Glutamatergic neuron (in vitro differentiated cells): ENCODE measurements around the gene KRTAP5-7. TPM values are rescaled to one million over a fixed set of nuclear protein-coding genes. Genes with fewer than 3 reads are reported as not detected.

Experiments
- DNase-seq: peaks from one replicate; pipeline ENCODE4 v3.0.0; 2022
- H3K27ac Mint-ChIP-seq: one replicate; pipeline ENCODE4 v1.8.0; 2020; ENCODE audit warnings: mild to moderate bottlenecking, mixed read lengths, inconsistent platforms; ENCODE audit not compliant: unreplicated experiment
- H3K27me3 Mint-ChIP-seq: one replicate; pipeline ENCODE4 v1.8.0; 2020; ENCODE audit warnings: mild to moderate bottlenecking, moderate library complexity, mixed read lengths, inconsistent platforms; ENCODE audit not compliant: unreplicated experiment
- H3K36me3 Mint-ChIP-seq: one replicate; pipeline ENCODE4 v1.8.0; 2020; ENCODE audit warnings: mild to moderate bottlenecking, mixed read lengths, inconsistent platforms; ENCODE audit not compliant: unreplicated experiment
- H3K4me1 Mint-ChIP-seq: one replicate; pipeline ENCODE4 v1.8.0; 2020; ENCODE audit warnings: mild to moderate bottlenecking, low read depth, mixed read lengths, inconsistent platforms; ENCODE audit not compliant: unreplicated experiment
- H3K4me3 Mint-ChIP-seq: one replicate; pipeline ENCODE4 v1.8.0; 2020; ENCODE audit warnings: mild to moderate bottlenecking, mixed read lengths, inconsistent platforms; ENCODE audit not compliant: unreplicated experiment
- H3K9me3 Mint-ChIP-seq: one replicate; pipeline ENCODE4 v1.8.0; 2020; ENCODE audit warnings: mild to moderate bottlenecking, moderate library complexity, mixed read lengths, inconsistent platforms; ENCODE audit not compliant: unreplicated experiment
- CTCF ChIP-seq: fragments of 200-600 bp; sonication (generic); IDR thresholded peaks from one replicate; pipeline ENCODE4 v1.5.0; 2021; ENCODE audit not compliant: partially characterized antibody, unreplicated experiment
- total RNA-seq: library from RNA; stranded (reverse); fragmentation: NEBNext Ultra II Directional; extraction: Animal tissue kit (Norgen Biotek cat#: 25700); gene quantifications from one replicate; pipeline ENCODE4 v1.2.1, GENCODE V29; 2021; ENCODE audit not compliant: unreplicated experiment

The KRTAP5-7 gene
- total RNA-seq, 1 donor from 2014 or later: not detected

GRCh38 chr11:71502026-71502425 is 25.0 kb upstream of the KRTAP5-7 start:
- H3K36me3 Mint-ChIP-seq: peaks cover 32% of the 10 kb centered on the region
- H3K27ac Mint-ChIP-seq: no peak overlapping the region
- peaks cover 2% of the 10 kb centered on the region for H3K9me3 Mint-ChIP-seq
- TF ChIP-seq CTCF: no peak
- no peak for DNase-seq
- H3K4me1 Mint-ChIP-seq: no peaks in the 10 kb centered on the region
- H3K4me3 Mint-ChIP-seq: no peak overlapping the region
- peaks cover 3% of the 10 kb centered on the region for H3K27me3 Mint-ChIP-seq

GRCh38 chr11:71502871-71503435 is 24.1 kb upstream of the KRTAP5-7 start:
- peaks cover 2% of the 10 kb centered on the region for H3K9me3 Mint-ChIP-seq
- TF ChIP-seq CTCF: no peak
- H3K4me1 Mint-ChIP-seq: no peaks in the 10 kb centered on the region
- H3K36me3 Mint-ChIP-seq: peaks cover 35% of the 10 kb centered on the region
- peaks cover 3% of the 10 kb centered on the region for H3K27me3 Mint-ChIP-seq
- H3K27ac Mint-ChIP-seq: no peak overlapping the region
- H3K4me3 Mint-ChIP-seq: no peak overlapping the region
- no peak for DNase-seq

GRCh38 chr11:71504531-71504930 is 22.5 kb upstream of the KRTAP5-7 start:
- no peak for TF ChIP-seq CTCF
- Mint-ChIP-seq H3K4me1 (no peaks in the 10 kb centered on the region), H3K27ac (no peak overlapping the region), H3K27me3 (no peaks in the 10 kb centered on the region), H3K4me3 (no peak overlapping the region), H3K36me3 (peaks cover 36% of the 10 kb centered on the region), H3K9me3 (peaks cover 5% of the 10 kb centered on the region)
- DNase-seq: no peak

GRCh38 chr11:71505001-71505400 is 22.1 kb upstream of the KRTAP5-7 start:
- peaks cover 40% of the 10 kb centered on the region for H3K36me3 Mint-ChIP-seq
- H3K27ac Mint-ChIP-seq: no peak overlapping the region
- no peaks in the 10 kb centered on the region for H3K4me1 Mint-ChIP-seq
- H3K9me3 Mint-ChIP-seq: peaks cover 10% of the 10 kb centered on the region
- DNase-seq: no peak
- H3K4me3 Mint-ChIP-seq: no peak overlapping the region
- no peaks in the 10 kb centered on the region for H3K27me3 Mint-ChIP-seq
- no peak for TF ChIP-seq CTCF

GRCh38 chr11:71505781-71506180 is 21.3 kb upstream of the KRTAP5-7 start:
- H3K9me3 Mint-ChIP-seq: peaks cover 10% of the 10 kb centered on the region
- H3K36me3 Mint-ChIP-seq: peaks cover 38% of the 10 kb centered on the region
- DNase-seq: no peak
- no peaks in the 10 kb centered on the region for H3K4me1 Mint-ChIP-seq
- H3K4me3 Mint-ChIP-seq: no peak overlapping the region
- no peak for TF ChIP-seq CTCF
- H3K27ac Mint-ChIP-seq: no peak overlapping the region
- no peaks in the 10 kb centered on the region for H3K27me3 Mint-ChIP-seq
